Neuron (in vitro differentiated cells): Measurements from ENCODE around the gene CD209.

Experiments used
- H2AFZ ChIP-seq: one replicate; pipeline ENCODE4 v1.6.1; 2013; ENCODE audit warnings: low read depth, mild to moderate bottlenecking, inconsistent platforms, low read length, moderate library complexity
- H3K27me3 ChIP-seq: one replicate; pipeline ENCODE4 v1.6.1; 2013; ENCODE audit warnings: low read length; ENCODE audit not compliant: insufficient read depth
- H3K36me3 ChIP-seq: one replicate; pipeline ENCODE4 v1.6.1; 2013; ENCODE audit warnings: low read length; ENCODE audit not compliant: insufficient read depth
- H3K4me1 ChIP-seq: one replicate; pipeline ENCODE4 v1.6.1; 2013; ENCODE audit warnings: low read length; ENCODE audit not compliant: insufficient read depth
- H3K4me3 ChIP-seq: 2 replicates; pipeline ENCODE4 v1.5.1; 2013; ENCODE audit warnings: mild to moderate bottlenecking, low read length, moderate library complexity
- H3K9me3 ChIP-seq: one replicate; pipeline ENCODE4 v1.6.1; 2013; ENCODE audit warnings: low read length

Gene CD209

GRCh38 chr19:7729831-7730285 lies 17.5 kb downstream of the CD209 start:
- H3K4me1 ChIP-seq = no peaks in the 10 kb centered on the region
- no peaks in the 10 kb centered on the region for H3K36me3 ChIP-seq
- H3K27me3 ChIP-seq = peaks cover 57% of the 10 kb centered on the region
- no peak overlapping the region for H2AFZ ChIP-seq
- H3K9me3 ChIP-seq = no peaks in the 10 kb centered on the region
- H3K4me3 ChIP-seq = no peak overlapping the region

- H3K4me1 ChIP-seq = no peaks in the 10 kb centered on the region
- no peak overlapping the region for H3K4me3 ChIP-seq
- H3K9me3 ChIP-seq = no peaks in the 10 kb centered on the region
- H3K36me3 ChIP-seq = no peaks in the 10 kb centered on the region
- H3K27me3 ChIP-seq = peaks cover 57% of the 10 kb centered on the region
- no peak overlapping the region for H2AFZ ChIP-seq
These were observed 18.1 kb downstream of the CD209 start for GRCh38 chr19:7729211-7729610.

DNA sequence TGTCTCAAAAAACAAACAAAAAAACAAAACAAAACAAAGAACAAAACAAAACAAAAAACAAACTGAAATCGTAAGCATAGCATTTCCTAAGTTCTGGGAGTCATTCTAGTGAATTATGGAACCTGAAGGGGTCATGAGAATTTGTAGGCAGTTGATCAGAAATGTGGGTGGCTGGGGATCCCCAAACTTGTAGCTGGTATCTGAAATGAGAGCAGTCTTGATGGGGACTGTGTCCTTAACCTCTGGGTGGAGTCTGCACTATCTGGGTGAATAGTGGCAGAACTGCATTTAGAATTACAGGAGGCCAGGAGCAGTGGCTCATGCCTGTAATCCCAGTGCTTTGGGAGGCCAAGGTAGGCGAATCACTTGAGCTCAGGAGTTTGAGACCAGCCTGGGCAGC lies 21.5 kb downstream of the CD209 start:
- H3K36me3 ChIP-seq = no peaks in the 10 kb centered on the region
- H3K4me3 ChIP-seq = no peak overlapping the region
- no peaks in the 10 kb centered on the region for H3K4me1 ChIP-seq
- H2AFZ ChIP-seq = no peak overlapping the region
- no peaks in the 10 kb centered on the region for H3K9me3 ChIP-seq
- peaks cover 42% of the 10 kb centered on the region for H3K27me3 ChIP-seq

GRCh38 chr19:7722231-7722651 lies 25.1 kb downstream of the CD209 start:
- Histone ChIP-seq H2AFZ (no peak overlapping the region), H3K27me3 (peaks cover 7% of the 10 kb centered on the region), H3K9me3 (no peaks in the 10 kb centered on the region), H3K4me1 (no peaks in the 10 kb centered on the region), H3K36me3 (no peaks in the 10 kb centered on the region), H3K4me3 (no peak overlapping the region)

GRCh38 chr19:7720351-7720750 lies 27.0 kb downstream of the CD209 start:
- Histone ChIP-seq H3K4me1 (no peaks in the 10 kb centered on the region), H3K4me3 (no peak overlapping the region), H2AFZ (no peak overlapping the region), H3K27me3 (peaks cover 4% of the 10 kb centered on the region), H3K9me3 (peaks cover 1% of the 10 kb centered on the region), H3K36me3 (no peaks in the 10 kb centered on the region)

DNA sequence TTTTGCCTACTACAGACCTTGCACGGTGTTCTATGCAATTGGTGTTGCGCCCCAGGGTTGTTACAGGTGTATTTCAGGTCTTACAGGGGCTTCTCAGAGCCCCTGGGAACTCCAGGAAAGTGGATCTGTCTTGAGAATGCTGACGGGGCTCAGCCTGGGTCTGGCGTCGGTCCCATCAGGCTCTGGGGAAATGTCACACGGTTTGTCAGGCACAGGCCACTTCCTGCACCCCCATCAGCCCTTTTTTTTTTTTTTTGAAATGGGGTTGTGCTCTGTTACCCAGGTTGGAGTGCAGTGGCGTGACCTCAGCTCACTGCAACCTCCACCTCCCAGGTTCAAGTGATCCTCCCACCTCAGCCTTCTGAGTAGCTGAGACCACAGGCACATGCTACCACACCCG lies 28.7 kb downstream of the CD209 start:
- H3K9me3 ChIP-seq = peaks cover 1% of the 10 kb centered on the region
- peaks cover 4% of the 10 kb centered on the region for H3K27me3 ChIP-seq
- no peak overlapping the region for H3K4me3 ChIP-seq
- no peaks in the 10 kb centered on the region for H3K4me1 ChIP-seq
- no peak overlapping the region for H2AFZ ChIP-seq
- no peaks in the 10 kb centered on the region for H3K36me3 ChIP-seq

- H3K4me3 ChIP-seq = no peak overlapping the region
- H2AFZ ChIP-seq = no peak overlapping the region
- no peaks in the 10 kb centered on the region for H3K36me3 ChIP-seq
- H3K27me3 ChIP-seq = no peaks in the 10 kb centered on the region
- H3K9me3 ChIP-seq = peaks cover 1% of the 10 kb centered on the region
- H3K4me1 ChIP-seq = no peaks in the 10 kb centered on the region
These were observed 30.6 kb downstream of the CD209 start for GRCh38 chr19:7716762-7717161.

- no peaks in the 10 kb centered on the region for H3K4me1 ChIP-seq
- H3K27me3 ChIP-seq = no peaks in the 10 kb centered on the region
- H3K36me3 ChIP-seq = no peaks in the 10 kb centered on the region
- H2AFZ ChIP-seq = no peak overlapping the region
- H3K9me3 ChIP-seq = peaks cover 1% of the 10 kb centered on the region
- no peak overlapping the region for H3K4me3 ChIP-seq
These were observed 31.7 kb downstream of the CD209 start for GRCh38 chr19:7715671-7716070.

GRCh38 chr19:7710616-7711015 lies 36.7 kb downstream of the CD209 start:
- peaks cover 4% of the 10 kb centered on the region for H3K27me3 ChIP-seq
- H3K4me1 ChIP-seq = no peaks in the 10 kb centered on the region
- H3K4me3 ChIP-seq = no peak overlapping the region
- no peaks in the 10 kb centered on the region for H3K36me3 ChIP-seq
- no peaks in the 10 kb centered on the region for H3K9me3 ChIP-seq
- no peak overlapping the region for H2AFZ ChIP-seq

DNA sequence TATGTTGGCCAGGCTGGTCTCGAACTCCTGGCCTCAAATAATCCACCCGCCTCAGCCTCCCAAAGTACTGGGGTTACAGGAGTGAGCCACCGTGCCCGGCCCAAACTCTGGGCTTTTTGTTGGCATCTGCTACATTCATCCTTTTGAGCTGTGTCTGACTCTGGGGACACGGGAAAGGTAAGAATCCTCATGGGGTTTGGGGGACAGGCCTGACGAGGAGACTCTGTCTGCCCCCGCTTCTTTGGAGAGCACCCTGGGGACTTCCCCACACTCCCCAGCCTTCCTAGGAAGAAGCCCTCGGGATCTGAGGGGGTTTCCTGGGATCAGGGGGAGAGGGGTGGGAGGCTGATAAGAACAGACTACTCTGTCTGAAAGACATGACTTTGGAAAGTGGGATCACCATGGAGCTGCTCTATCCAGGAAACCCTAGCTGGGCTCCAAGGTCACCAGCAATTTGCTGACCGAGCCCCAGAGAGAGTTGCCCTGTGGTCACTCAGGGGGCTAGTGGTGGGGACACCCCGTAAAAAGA lies 37.3 kb downstream of the CD209 start:
- H3K9me3 ChIP-seq = no peaks in the 10 kb centered on the region
- peaks cover 4% of the 10 kb centered on the region for H3K27me3 ChIP-seq
- no peaks in the 10 kb centered on the region for H3K36me3 ChIP-seq
- no peak overlapping the region for H2AFZ ChIP-seq
- H3K4me1 ChIP-seq = no peaks in the 10 kb centered on the region
- no peak overlapping the region for H3K4me3 ChIP-seq

DNA sequence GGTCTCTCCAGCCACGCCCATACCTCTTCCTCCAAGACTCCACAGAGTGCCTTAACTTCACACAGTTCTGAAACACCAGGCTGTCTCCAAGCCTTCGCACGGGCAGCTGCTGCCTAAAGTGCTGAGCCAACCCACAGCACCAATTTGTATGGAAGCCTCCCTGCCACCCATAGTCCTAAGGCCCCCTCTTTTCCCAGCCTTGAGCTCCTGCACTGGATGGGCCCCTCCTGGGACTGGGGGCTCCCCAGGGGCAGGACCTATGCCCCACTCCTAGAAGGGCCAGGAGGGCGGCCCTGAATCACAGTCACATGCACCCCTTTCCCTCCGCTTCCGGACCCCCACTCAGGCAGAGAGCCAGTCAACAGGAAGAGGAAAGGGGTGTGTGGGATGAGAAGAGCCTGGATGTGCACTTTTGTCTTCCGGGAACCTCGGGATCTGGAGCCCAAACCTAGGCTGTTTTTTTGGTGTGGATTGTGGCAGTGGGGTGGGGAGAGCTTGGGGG lies 40.3 kb downstream of the CD209 start:
- no peak overlapping the region for H2AFZ ChIP-seq
- H3K4me3 ChIP-seq = no peak overlapping the region

DNA sequence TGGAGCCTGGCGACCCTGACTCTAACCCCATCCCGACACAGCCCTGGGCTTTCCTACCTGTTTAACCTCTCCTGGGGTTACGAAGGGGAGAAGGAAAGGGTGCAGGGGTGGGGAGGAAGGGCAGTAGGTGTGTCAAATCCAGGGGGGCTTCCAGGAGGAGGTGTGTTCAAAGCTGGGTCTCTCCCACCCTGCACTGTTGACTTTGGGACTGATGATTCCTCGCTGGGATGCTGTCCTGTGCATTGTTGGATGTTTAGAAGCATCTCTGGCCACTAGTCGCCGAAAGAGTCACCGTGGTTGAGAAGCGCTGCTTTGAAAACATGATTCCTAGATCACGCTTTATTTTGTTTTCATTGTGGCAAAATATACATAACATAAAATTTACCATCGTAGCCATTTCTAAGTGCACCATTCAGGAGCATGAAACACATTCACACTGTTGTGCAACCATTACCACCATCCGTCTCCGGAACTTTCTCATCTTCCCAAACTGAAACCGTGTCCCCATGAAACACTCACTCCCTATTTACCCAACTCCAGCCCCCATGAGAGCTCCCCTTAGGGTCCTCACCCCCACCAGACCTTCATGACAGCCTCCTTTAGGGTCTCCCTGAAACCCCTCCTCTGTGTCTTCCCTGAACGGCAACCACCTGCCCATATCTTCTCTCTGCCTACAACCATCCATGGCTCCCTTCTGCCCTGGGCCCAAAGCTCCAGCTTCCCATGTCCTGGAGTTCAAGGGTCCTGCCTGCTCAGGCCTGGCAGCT lies 41.0 kb downstream of the CD209 start:
- no peak overlapping the region for H2AFZ ChIP-seq

More for the DNA sequence above, 40.3 kb downstream of the CD209 start:
- Histone ChIP-seq H3K4me1 (no peaks in the 10 kb centered on the region), H3K36me3 (no peaks in the 10 kb centered on the region), H3K9me3 (peaks cover 1% of the 10 kb centered on the region), H3K27me3 (peaks cover 4% of the 10 kb centered on the region)

DNA sequence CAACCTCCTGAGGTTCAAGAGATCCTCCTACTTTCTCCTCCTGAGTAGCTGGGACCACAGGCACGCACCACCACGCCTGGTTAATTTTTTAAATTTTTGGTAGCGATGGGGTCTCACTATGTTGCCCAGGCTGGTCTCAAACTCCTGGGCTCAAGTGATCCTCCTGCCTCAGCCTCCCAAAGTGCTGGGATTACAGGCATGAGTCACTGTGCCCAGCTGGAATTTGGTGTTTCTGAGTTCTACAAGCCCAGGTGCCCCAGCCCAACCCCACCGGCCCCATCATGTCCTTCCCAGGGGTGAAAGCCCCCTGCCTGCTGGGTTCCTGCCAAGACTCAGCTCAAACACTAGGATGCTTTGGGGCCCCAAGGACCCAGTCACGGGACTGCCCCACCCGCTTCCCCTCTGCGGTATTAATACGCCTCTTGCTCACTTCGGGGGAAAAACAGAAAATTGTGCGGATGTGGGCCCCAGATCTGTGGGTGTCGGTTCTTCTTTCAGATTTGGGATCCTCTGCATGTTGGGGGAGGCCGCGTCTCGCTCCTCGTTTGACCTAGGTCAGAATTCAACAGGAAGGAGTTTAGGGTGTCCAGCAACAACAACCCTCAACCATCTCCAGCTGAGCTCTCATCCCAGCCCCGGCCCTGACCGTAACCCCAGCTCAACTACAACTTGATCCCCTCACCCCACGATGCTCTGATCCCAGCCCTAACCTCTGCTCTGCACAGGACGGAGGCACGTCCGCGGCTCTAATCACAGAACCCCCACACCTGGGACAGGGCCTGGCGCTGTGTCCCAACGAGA lies 41.7 kb downstream of the CD209 start:
- peaks cover 4% of the 10 kb centered on the region for H3K27me3 ChIP-seq

More for the DNA sequence above, 41.0 kb downstream of the CD209 start:
- Histone ChIP-seq H3K27me3 (peaks cover 4% of the 10 kb centered on the region), H3K4me1 (no peaks in the 10 kb centered on the region), H3K9me3 (peaks cover 1% of the 10 kb centered on the region), H3K4me3 (no peak overlapping the region), H3K36me3 (no peaks in the 10 kb centered on the region)

More for the DNA sequence above, 41.7 kb downstream of the CD209 start:
- H2AFZ ChIP-seq = no peak overlapping the region
- peaks cover 1% of the 10 kb centered on the region for H3K9me3 ChIP-seq
- H3K4me3 ChIP-seq = no peak overlapping the region
- H3K36me3 ChIP-seq = no peaks in the 10 kb centered on the region
- H3K4me1 ChIP-seq = no peaks in the 10 kb centered on the region
